Measurements from ENCODE around the gene PCSK1. TPM values are rescaled to one million over a fixed set of nuclear protein-coding genes. Genes with fewer than 3 reads are reported as not detected.
A peak's percentile ranks its signal among the peaks of the same experiment; 100 is the strongest.

The PCSK1 gene
- total RNA-seq, 1 donor from 2014 or later, result not detected

DNA sequence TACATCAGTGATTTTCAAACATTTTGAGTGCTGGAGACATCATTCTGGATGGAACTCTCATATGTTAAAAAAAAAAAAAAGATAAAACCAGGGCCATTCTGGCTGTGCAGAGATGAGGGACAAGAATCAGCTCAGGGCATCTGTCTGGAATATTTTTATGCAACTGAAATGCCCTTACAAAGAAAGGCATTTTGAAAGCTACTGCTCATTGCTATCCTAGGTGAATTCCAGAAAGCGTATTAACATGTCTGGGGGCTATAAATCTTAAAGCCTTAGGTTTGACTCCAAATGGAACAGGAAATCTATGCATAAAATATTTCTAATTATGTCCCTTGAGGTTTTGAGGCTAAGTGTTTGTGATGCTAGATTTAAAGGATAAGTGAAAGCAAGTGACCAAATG is 14.9 kb upstream of the PCSK1 start:
- Mint-ChIP-seq H3K36me3 (ENCODE audit: low read depth) (no peaks in the 10 kb centered on the region), H3K27me3 (peaks cover 36% of the 10 kb centered on the region), H3K4me3 (no peak overlapping the region), H3K4me1 (no peaks in the 10 kb centered on the region), H3K27ac (no peak overlapping the region), H3K9me3 (no peaks in the 10 kb centered on the region)
- no peak for DNase-seq
- intact Hi-C loops (cut with micrococcal nuclease), result no loop called here

DNA sequence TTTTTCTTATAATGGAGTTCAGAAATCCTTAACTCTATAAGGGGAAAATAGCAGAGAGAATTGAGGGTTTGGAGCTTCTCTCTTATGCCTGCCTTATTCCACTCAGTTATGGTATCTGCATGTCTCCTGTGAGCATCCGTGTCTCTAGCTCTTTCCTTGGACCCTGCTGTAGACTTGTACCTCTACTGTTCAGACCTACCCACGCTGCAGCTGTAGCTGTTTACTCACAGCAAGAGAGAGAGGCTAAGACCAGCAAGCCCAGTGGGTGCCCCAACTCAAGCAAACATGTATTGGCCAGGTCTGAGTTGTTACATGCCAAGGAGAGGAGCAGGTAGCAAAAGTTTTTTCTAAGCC is 7.1 kb upstream of the PCSK1 start:
- Mint-ChIP-seq H3K36me3 (ENCODE audit: low read depth) (no peaks in the 10 kb centered on the region), H3K4me3 (no peak overlapping the region), H3K4me1 (peaks cover 7% of the 10 kb centered on the region), H3K27ac (no peak overlapping the region), H3K9me3 (no peaks in the 10 kb centered on the region), H3K27me3 (peaks cover 42% of the 10 kb centered on the region)
- intact Hi-C loops (cut with micrococcal nuclease), result no loop called here
- DNase-seq, result no peak

DNA sequence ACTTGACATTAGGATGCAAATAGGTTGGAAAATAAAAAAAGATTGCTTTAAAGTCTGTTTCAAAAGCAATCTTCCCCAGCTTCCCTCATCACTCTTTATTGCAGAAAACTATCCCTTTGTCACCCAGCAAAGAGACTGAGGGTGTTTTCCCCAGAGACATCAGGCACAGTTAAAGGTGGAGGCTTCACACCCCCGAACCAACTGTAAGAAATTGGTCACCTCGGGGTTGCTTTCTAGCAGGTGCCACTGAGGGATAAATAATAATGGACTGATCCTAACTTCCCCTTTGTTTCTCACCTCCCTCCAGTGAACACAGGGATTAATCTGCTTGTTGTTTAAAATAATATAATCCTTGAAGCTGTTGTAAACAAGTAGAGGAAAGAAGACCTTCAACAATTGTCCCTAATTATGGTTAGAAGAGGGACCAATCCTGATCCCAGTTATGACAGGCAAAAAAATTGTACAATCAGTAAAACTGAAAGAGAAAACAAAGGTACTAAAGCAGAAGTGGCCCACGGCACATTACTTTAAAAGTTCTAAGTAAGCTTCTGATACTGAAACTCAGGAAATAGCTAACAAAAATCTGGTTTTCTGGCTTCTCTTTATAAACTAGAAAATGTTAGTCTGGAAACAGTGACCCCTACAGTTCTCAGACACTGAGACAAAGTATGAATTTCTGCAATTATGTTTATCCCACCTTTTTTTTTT is 6.6 kb upstream of the PCSK1 start:
- no peaks in the 10 kb centered on the region for H3K36me3 Mint-ChIP-seq (ENCODE audit: low read depth)
- DNase-seq, result no peak
- intact Hi-C loops (cut with micrococcal nuclease), result loop anchor here (5.0 to 10.0 kb wide), 3 partner anchors 92 to 585 kb away; no protein-coding TSS in a partner anchor
- H3K27ac Mint-ChIP-seq, result no peak overlapping the region
- H3K4me3 Mint-ChIP-seq, result no peak overlapping the region
- peaks cover 7% of the 10 kb centered on the region for H3K4me1 Mint-ChIP-seq
- peaks cover 47% of the 10 kb centered on the region for H3K27me3 Mint-ChIP-seq
- peaks cover 3% of the 10 kb centered on the region for H3K9me3 Mint-ChIP-seq

DNA sequence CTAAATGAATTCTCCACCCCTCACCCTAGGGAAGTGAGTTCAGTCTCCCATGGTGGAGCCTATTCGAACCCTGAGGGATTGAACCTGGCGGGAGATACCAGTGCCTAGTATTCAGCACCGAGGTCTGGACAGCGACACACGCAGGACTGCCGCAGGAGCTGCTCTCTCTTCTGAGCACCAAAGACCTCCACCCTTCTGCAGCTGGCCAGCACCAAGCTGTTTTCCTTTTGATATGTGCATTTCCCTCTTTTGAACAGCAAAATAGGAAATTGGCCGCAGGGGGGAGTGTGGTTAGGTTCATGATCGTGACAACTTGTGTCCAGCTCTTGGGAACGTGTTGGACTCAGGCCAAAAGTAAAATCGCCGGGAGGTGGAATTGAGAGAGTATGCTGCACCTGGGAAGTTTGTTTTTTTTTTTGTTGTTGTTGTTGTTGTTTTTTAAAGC is 1.2 kb upstream of the PCSK1 start:
- Mint-ChIP-seq H3K4me1 (peaks cover 12% of the 10 kb centered on the region), H3K27me3 (peaks cover 64% of the 10 kb centered on the region), H3K27ac (no peak overlapping the region), H3K4me3 (no peak overlapping the region), H3K9me3 (peaks cover 30% of the 10 kb centered on the region), H3K36me3 (ENCODE audit: low read depth) (no peaks in the 10 kb centered on the region)
- intact Hi-C loops (cut with micrococcal nuclease), result loop anchor here (10.0 kb wide), 2 partner anchors 161 to 579 kb away; no protein-coding TSS in a partner anchor
- peak; percentile 81 for DNase-seq

DNA sequence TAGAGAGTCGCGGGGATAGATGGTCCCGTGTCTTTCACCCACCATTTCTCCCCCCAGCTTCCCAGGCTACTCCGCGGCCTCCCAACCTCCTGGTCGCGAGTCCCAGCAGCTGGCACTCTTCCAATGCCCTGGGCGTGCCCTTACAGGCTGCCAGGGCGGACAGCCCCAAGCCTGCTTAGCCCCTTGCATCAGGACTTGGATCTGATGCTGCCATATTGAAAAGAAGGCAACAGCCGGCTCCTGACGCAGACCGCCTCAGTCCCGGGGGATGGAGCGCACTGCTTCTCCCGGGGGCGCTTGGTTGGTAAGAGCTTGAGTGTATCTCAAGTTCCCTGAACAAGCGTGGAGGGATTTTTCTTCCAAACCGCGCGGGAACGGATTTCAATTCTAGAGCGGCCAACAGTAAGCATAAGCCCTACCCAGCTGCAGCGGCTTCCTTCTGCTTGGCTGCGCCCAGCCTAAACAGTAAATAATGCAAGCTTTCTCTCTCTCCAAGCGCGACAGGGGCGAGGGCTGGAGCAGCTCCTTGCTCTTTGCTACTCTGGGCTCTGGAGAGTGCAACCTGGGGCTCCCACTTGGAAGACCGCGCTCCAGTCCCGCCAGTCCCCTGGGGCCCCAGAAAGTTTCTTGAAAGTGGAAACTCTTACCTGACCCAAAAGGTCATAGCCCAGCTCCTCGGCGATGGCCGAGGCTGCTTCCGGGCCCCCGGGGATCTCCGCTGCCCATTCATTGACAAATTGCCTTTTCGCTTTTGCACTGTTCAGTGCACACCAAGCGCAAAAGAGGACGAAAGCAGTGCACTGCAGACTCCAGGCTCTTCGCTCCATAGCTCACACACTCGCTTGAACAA is 607 bp downstream of the PCSK1 start:
- intact Hi-C loops (cut with micrococcal nuclease), result loop anchor here (10.0 kb wide), 2 partner anchors 162 to 578 kb away; no protein-coding TSS in a partner anchor
- no peaks in the 10 kb centered on the region for H3K36me3 Mint-ChIP-seq (ENCODE audit: low read depth)
- H3K4me3 Mint-ChIP-seq, result no peak overlapping the region
- no peak for DNase-seq
- H3K4me1 Mint-ChIP-seq, result peaks cover 12% of the 10 kb centered on the region
- H3K9me3 Mint-ChIP-seq, result peaks cover 30% of the 10 kb centered on the region
- no peak overlapping the region for H3K27ac Mint-ChIP-seq
- H3K27me3 Mint-ChIP-seq, result peaks cover 58% of the 10 kb centered on the region

DNA sequence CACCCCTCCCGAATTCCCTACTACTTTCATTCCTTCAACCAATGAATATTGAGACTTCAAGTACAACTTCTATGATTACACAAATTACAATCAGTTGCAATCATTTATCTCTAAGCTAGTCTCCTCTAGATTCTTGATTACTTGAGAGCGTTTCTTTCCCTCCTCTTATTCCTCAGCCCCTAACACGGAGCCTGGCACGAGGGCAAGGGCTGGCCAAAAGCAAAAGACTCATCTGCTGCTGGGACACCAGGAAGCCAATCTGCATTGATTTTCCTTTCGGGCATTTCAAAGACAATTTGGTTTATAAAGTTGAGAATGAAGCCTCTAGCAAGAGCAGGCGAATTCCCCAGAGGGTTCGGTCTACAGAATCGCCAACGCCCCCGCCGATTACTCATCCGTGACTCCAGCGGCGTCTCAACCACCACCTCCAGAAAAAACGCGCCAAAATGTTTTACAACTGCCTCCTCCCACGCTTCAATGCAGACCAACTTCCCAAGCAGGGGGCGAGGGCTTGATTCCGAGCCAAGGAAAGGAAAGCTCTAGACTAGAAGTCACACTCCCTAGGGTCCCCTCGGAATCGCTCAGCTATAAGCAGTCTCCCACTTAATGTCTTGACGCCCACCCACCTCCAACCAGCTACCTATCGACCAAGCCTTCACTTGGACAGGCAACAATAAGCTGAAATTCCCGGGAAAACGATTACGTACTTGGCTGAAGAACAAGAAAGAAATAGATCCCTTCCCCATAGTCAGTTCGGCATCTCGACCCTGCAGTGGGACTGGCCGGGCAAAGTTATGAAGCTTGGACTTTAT is 1.5 kb downstream of the PCSK1 start:
- peaks cover 56% of the 10 kb centered on the region for H3K27me3 Mint-ChIP-seq
- no peaks in the 10 kb centered on the region for H3K36me3 Mint-ChIP-seq (ENCODE audit: low read depth)
- DNase-seq, result no peak
- intact Hi-C loops (cut with micrococcal nuclease), result loop anchor here (10.0 kb wide), 2 partner anchors 163 to 577 kb away; no protein-coding TSS in a partner anchor
- no peak overlapping the region for H3K4me3 Mint-ChIP-seq
- H3K9me3 Mint-ChIP-seq, result peaks cover 30% of the 10 kb centered on the region
- H3K4me1 Mint-ChIP-seq, result peaks cover 12% of the 10 kb centered on the region
- no peak overlapping the region for H3K27ac Mint-ChIP-seq

DNA sequence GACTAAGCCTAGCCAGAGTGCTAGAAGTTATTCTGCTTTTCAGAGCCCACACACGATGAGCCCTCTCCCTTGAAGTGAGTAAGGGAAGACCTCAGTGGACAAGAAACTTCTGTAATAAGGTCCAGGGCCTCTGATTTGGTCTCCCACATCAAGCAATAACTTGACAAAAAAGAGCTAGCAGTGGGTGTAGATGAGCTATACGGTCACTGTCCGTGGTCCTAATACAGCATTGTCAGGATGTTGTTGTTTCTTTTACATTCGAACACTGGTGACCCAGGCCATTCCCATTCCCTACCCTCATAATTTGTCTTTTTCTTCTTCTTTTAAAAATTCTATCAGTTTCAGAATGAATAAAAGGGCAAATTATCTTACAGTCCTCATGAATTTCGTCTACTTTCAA is 5.2 kb downstream of the PCSK1 start:
- H3K9me3 Mint-ChIP-seq, result peaks cover 14% of the 10 kb centered on the region
- H3K4me3 Mint-ChIP-seq, result no peak overlapping the region
- DNase-seq, result no peak
- intact Hi-C loops (cut with micrococcal nuclease), result no loop called here
- no peaks in the 10 kb centered on the region for H3K36me3 Mint-ChIP-seq (ENCODE audit: low read depth)
- H3K27ac Mint-ChIP-seq, result no peak overlapping the region
- peaks cover 7% of the 10 kb centered on the region for H3K4me1 Mint-ChIP-seq
- peaks cover 45% of the 10 kb centered on the region for H3K27me3 Mint-ChIP-seq

DNA sequence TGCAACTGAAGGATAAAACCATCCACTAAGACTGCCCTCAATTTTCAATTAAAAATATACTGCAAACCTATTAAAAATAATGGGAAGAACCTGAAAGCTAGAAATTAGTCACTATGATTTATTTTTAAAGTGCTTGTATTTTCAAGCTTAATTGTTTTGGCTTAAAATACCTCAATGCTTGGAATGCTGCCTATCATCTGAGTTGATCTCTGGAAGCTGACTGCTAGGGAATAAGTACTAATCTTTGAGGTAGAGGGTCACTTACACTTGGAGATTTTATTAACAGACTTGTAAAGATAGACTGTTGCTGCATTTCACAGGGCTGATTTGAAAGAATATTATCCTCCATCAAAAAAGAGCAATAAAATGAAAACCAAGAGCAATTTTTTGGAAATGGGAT is 6.2 kb downstream of the PCSK1 start:
- H3K36me3 Mint-ChIP-seq (ENCODE audit: low read depth), result no peaks in the 10 kb centered on the region
- peaks cover 5% of the 10 kb centered on the region for H3K4me1 Mint-ChIP-seq
- no peak overlapping the region for H3K27ac Mint-ChIP-seq
- H3K27me3 Mint-ChIP-seq, result peaks cover 37% of the 10 kb centered on the region
- no peak for DNase-seq
- intact Hi-C loops (cut with micrococcal nuclease), result no loop called here
- peaks cover 7% of the 10 kb centered on the region for H3K9me3 Mint-ChIP-seq
- no peak overlapping the region for H3K4me3 Mint-ChIP-seq

DNA sequence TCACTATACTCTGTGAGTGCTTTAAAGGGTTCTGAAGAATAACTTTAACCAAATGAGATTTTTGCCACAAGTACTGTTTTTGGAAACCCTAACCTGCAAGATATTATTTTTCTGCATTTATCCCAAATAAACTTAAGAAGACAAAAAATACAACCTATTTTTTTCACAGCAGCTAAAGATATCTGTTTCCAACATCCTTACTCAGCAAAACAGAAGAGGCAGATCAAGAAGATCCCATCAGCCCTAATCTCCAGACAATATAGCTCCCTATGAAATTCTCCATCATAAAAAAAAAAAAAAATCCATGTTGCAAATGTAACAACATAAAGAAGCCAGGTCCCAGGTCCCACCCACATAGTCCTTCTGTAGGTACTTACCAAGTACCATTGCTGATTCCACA is 7.6 kb downstream of the PCSK1 start:
- peak; percentile 28 for DNase-seq
- Mint-ChIP-seq H3K27me3 (peaks cover 25% of the 10 kb centered on the region), H3K9me3 (no peaks in the 10 kb centered on the region), H3K36me3 (ENCODE audit: low read depth) (no peaks in the 10 kb centered on the region), H3K4me3 (no peak overlapping the region), H3K4me1 (no peaks in the 10 kb centered on the region), H3K27ac (no peak overlapping the region)
- intact Hi-C loops (cut with micrococcal nuclease), result no loop called here

DNA sequence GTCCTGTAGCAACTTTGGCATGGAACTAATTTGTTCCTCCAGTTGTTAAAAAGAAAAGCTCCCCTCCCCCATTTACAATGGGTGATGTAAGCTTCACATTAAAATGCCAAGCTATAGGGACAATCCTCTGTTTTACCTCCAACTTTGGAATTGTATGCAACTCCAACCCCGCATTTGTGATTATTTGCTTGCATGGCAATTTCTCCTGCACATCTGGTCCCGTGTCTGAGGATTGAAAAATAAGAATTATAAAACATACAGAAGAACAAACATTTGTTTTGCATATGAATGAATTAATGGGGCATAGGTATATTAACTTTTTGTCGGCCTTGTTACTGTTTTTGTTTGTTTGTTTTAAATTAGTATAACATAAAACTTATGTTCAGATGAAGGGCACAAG is 17.2 kb downstream of the PCSK1 start:
- H3K27me3 Mint-ChIP-seq, result peaks cover 10% of the 10 kb centered on the region
- H3K36me3 Mint-ChIP-seq (ENCODE audit: low read depth), result no peaks in the 10 kb centered on the region
- no peak overlapping the region for H3K4me3 Mint-ChIP-seq
- intact Hi-C loops (cut with micrococcal nuclease), result no loop called here
- no peaks in the 10 kb centered on the region for H3K4me1 Mint-ChIP-seq
- no peak for DNase-seq
- no peak overlapping the region for H3K27ac Mint-ChIP-seq
- no peaks in the 10 kb centered on the region for H3K9me3 Mint-ChIP-seq

DNA sequence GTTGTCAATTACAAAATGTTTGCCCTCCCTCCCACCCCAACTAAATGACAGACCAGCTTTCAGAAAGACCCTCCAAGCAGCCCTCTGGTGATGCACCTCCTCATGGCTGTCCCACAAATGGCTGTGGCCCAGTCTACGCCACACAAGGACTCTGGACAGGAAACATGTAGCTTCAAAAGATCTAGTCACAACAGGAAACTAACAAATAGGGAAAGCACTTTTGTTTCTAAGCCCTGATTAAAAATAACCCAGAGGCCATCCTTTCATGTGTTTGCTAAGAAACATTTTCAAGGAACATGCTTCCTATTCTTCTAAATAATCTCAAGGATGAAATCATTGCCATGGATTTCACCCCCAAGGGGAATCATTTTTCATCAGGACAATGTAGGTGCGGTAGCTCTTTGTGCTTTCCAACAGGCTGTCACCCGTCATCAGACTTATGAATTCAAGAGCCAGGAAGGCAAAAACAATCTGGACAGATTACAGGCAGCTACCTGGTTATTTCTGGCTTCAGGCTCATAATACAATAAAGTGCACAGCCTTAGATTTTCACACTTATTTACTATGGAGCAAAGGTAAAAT is 20.1 kb downstream of the PCSK1 start:
- no peak overlapping the region for H3K4me3 Mint-ChIP-seq
- H3K27me3 Mint-ChIP-seq, result peaks cover 3% of the 10 kb centered on the region
- no peak overlapping the region for H3K27ac Mint-ChIP-seq
- H3K36me3 Mint-ChIP-seq (ENCODE audit: low read depth), result no peaks in the 10 kb centered on the region
- intact Hi-C loops (cut with micrococcal nuclease), result no loop called here
- no peaks in the 10 kb centered on the region for H3K4me1 Mint-ChIP-seq
- no peak for DNase-seq
- no peaks in the 10 kb centered on the region for H3K9me3 Mint-ChIP-seq

DNA sequence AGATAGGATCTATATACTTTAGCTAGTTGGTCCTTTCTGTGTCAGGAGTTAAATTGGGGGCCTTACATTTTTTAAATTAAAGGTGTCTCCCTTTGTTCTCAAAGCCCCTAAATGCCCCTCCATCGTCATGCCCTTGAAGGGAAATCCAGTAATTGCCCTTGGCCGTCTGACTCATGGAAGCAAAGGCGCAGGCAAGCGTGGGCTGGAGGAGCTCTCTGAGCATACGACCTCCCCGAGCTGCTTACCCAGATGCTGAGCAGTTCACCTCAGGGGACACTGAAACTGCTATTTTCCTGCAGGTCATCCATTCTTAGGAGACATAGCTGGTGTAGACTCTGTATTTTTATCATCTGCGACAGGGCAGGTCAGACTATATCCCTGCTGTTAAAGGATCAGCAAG is 23.0 kb downstream of the PCSK1 start:
- intact Hi-C loops (cut with micrococcal nuclease), result no loop called here
- H3K36me3 Mint-ChIP-seq (ENCODE audit: low read depth), result no peaks in the 10 kb centered on the region
- DNase-seq, result no peak
- H3K4me1 Mint-ChIP-seq, result no peaks in the 10 kb centered on the region
- peaks cover 5% of the 10 kb centered on the region for H3K27me3 Mint-ChIP-seq
- no peak overlapping the region for H3K4me3 Mint-ChIP-seq
- no peaks in the 10 kb centered on the region for H3K9me3 Mint-ChIP-seq
- no peak overlapping the region for H3K27ac Mint-ChIP-seq

DNA sequence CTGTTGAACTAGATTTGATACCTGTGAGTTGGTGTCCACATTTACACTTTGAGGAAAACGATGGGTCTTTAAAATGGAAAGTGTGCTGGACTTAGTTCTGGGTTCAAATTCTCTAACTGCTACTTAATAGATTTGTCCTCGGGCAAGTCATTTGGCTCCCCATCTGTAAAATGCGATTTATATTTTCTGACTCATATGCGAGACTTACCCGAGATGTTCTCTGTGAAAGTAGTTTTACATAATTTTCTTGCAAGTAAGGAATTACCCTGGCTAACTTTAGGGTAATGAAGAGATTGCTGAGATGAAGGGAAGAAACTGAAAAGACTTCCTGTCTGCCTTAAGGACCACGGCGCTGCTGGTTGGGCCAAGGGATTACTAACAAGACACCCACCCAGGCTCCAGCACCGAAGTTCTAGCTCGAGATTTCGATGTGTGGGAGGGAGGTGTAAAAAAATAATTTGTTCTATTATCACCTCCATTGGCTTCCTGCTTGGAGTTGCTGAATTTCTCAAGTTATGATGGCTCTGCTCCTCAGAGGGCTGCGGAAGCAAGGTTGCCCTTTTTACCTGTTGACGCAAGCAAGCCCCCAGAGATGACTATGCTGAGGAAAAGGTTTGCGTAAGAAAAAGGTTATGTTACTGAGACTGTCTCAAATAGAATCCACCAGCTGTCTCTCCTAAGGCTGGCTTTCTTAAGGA is 24.1 kb downstream of the PCSK1 start:
- Mint-ChIP-seq H3K9me3 (no peaks in the 10 kb centered on the region), H3K4me1 (no peaks in the 10 kb centered on the region), H3K36me3 (ENCODE audit: low read depth) (no peaks in the 10 kb centered on the region), H3K27me3 (peaks cover 8% of the 10 kb centered on the region), H3K27ac (no peak overlapping the region), H3K4me3 (no peak overlapping the region)
- intact Hi-C loops (cut with micrococcal nuclease), result no loop called here
- DNase-seq, result no peak

Data from activated CD4-positive, alpha-beta T cell treated with anti-CD3 and anti-CD28 coated beads, Interleukin-2, amount 10 ng/mL, durations not matched to agents 24 days and 14 days (primary cell).